ENCODE measurements around the gene TAF10.

TAF10 gene

DNA sequence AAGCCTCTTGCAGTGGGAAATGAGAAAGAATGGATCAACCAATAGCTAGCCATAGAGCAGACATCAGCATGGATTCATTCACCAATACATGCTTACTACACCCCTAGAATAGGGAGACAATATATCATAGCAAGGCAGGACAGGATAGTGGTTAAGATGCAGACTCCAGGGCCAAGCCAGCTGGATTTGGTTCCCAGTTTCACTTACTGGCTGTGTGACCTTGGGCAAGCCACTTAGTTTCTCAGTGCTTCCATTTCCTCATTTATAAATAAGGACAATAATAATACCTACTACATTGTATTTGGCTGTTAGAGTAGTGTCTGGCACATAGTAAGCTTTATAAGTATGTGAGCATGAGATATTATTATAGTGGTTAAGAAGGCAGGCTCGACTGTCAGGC, 36.5 kb upstream of the TAF10 start:
- TF ChIP-seq, protein P1, sequence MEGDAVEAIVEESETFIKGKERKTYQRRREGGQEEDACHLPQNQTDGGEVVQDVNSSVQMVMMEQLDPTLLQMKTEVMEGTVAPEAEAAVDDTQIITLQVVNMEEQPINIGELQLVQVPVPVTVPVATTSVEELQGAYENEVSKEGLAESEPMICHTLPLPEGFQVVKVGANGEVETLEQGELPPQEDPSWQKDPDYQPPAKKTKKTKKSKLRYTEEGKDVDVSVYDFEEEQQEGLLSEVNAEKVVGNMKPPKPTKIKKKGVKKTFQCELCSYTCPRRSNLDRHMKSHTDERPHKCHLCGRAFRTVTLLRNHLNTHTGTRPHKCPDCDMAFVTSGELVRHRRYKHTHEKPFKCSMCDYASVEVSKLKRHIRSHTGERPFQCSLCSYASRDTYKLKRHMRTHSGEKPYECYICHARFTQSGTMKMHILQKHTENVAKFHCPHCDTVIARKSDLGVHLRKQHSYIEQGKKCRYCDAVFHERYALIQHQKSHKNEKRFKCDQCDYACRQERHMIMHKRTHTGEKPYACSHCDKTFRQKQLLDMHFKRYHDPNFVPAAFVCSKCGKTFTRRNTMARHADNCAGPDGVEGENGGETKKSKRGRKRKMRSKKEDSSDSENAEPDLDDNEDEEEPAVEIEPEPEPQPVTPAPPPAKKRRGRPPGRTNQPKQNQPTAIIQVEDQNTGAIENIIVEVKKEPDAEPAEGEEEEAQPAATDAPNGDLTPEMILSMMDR (conservative IDR thresholded peaks at IDR 0.05): no peak
- no peak overlapping the region for H3K27ac ChIP-seq

DNA sequence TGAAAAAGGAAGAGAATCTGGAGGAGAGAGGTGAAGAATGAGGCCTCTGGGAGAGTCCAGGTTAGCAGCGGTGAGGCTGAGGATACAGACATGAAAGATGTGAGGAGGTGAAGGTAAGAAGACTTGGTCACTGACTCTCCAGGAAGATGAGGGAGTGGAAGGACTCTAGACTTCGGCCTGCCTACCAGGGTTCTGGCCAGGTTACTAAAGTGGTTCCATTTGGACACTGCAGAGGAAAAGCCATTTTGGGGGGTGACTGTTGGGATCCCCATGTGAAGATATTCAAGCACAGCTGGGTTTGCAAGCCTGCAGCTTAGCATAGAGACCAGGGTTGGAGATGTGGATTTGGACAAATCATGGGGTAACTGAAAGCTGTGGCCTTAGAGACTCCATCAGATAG, 35.8 kb upstream of the TAF10 start:
- H3K27ac ChIP-seq: no peak overlapping the region
- TF ChIP-seq, protein P1 (conservative IDR thresholded peaks at IDR 0.05): no peak

GRCh38 chr11:6646918-6647679, 35.1 kb upstream of the TAF10 start:
- TF ChIP-seq, protein P1 (conservative IDR thresholded peaks at IDR 0.05): no peak
- no peak overlapping the region for H3K27ac ChIP-seq

- TF ChIP-seq, protein P1 (conservative IDR thresholded peaks at IDR 0.05): no peak
- H3K27ac ChIP-seq: no peak overlapping the region
These were observed 34.5 kb upstream of the TAF10 start for GRCh38 chr11:6646576-6646917.

- no peak overlapping the region for H3K27ac ChIP-seq
These were observed 34.1 kb upstream of the TAF10 start for GRCh38 chr11:6646071-6646470.

DNA sequence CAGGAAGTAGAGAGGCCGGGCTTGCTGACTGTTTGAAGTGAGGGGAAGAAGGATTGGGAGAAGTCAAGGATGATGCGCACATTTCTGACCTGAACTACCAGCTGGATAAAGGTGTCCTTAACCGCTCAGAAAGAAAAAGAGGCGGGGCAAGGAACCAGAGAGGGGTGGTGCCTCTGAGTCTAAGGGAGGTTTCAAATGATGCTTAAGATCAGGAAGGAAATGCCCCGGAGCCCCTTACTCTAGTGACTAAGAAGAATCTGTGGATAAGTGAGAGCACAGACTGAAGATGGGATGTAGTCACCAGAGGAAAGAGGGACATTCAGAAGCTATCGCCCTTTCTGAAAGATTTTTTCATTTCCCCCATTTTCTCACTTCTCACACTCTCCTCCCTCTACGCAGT, 30.9 kb upstream of the TAF10 start:
- H3K27ac ChIP-seq: no peak overlapping the region
- TF ChIP-seq, protein P1 (conservative IDR thresholded peaks at IDR 0.05): no peak

More at GRCh38 chr11:6646071-6646470, 34.1 kb upstream of the TAF10 start:
- TF ChIP-seq, protein P1 (conservative IDR thresholded peaks at IDR 0.05): no peak

DNA sequence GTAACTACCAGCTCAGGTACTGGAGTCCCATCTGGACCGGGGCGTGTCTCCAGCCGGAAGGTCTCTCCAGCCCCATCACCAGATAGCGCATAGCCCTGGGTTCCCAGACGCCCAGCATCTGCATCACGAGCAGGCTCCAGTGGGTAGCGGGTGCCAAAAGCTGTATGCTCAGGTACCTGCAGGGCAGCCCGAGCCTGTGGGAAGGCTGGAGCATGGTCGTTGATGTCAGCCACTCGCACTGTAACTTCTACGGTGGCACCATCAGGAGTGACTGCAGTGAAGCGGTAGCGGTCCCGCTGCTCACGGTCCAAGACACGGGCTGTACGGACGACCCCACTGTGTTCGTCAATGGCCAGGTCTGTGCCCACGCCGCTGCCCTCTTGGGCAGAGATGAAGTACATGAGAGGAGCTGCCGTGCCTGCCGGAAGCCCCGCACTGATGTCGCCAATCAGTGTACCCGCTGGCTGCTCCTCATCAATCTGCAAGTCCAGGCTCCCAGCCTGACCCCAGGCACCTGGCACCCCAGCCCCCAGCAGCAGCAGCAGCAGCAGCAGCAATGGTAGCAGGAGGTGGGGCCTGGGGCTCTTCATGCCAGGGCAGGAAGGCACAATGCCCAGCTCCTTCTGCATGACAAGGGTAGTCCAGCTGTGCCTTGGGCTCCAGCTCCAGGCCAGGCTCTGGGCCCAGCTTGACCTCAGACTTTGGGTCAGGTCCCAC, 29.1 kb upstream of the TAF10 start:
- H3K27ac ChIP-seq: no peak overlapping the region
- TF ChIP-seq, protein P1 (conservative IDR thresholded peaks at IDR 0.05): no peak
